H1 (cell line): ENCODE results near the gene RASD1. TPM values are rescaled to one million over a fixed set of nuclear protein-coding genes. Genes with fewer than 3 reads are reported as not detected.

Source experiments
- CTCF ChIA-PET: fragments of 300-600 bp; sonication (Branson Sonifier 250); formaldehyde crosslinking; loops from one replicate; lab custom pipeline; 2021; ENCODE audit not compliant: partially characterized antibody; lab: Charles Lee
- POLR2A ChIA-PET: fragments of 300-600 bp; sonication (Branson Sonifier 250); formaldehyde crosslinking; loops from one replicate; lab custom pipeline; 2021; ENCODE audit warnings: inconsistent platforms; ENCODE audit not compliant: partially characterized antibody; lab: Charles Lee
- DNase-seq, 2 experiments: peaks; one replicate each; pipeline versions ENCODE4 v3.0.0 to v3.0.0-alpha.2; 2010 to 2022; ENCODE audit warnings: low spot score in 2 of 2, low read depth in 1 of 2, mixed read lengths in 1 of 2
- FAIRE-seq: peaks from 2 replicates; lab custom pipeline; 2011; peaks lifted over from hg19 to GRCh38; lab: Jason Lieb, UNC
- H2AFZ ChIP-seq: 2 replicates; pipeline ENCODE4 v1.8.1; 2012; ENCODE audit warnings: low read length, inconsistent platforms
- H2AK5ac ChIP-seq: 2 replicates; pipeline ENCODE4 v1.6.1; 2013; ENCODE audit warnings: low read depth, low read length
- H2BK120ac ChIP-seq: replicated peaks from 2 replicates; pipeline ENCODE3; 2013; ENCODE audit warnings: low read depth, low read length, inconsistent platforms
- H2BK12ac ChIP-seq: 2 replicates; pipeline ENCODE4 v1.6.1; 2013; ENCODE audit warnings: low read depth, low read length
- H2BK15ac ChIP-seq: 2 replicates; pipeline ENCODE4 v1.6.1; 2013; ENCODE audit warnings: low read length
- H2BK20ac ChIP-seq: 2 replicates; pipeline ENCODE4 v1.6.1; 2013; ENCODE audit warnings: low read length
- H2BK5ac ChIP-seq: 2 replicates; pipeline ENCODE4 v1.6.1; 2013; ENCODE audit warnings: low read depth, low read length
- H3K14ac ChIP-seq: 2 replicates; pipeline ENCODE4 v1.6.1; 2013; ENCODE audit warnings: inconsistent platforms; ENCODE audit not compliant: insufficient read length
- H3K18ac ChIP-seq: 2 replicates; pipeline ENCODE4 v1.6.1; 2013; ENCODE audit warnings: low read length; ENCODE audit errors: extremely low read depth
- H3K23ac ChIP-seq: 2 replicates; pipeline ENCODE4 v1.6.1; 2013; ENCODE audit warnings: inconsistent platforms; ENCODE audit not compliant: insufficient read length
- H3K23me2 ChIP-seq: 2 replicates; pipeline ENCODE4 v1.6.1; 2013; ENCODE audit warnings: low read depth, low read length
- H3K27ac ChIP-seq: 2 replicates; pipeline ENCODE4 v1.6.1; 2011; ENCODE audit warnings: low read depth, low read length, inconsistent platforms
- H3K27me3 ChIP-seq, 4 experiments: replicated peaks in 1 of 4; 1 replicate in 1 of 4; 2 replicates in 3 of 4; pipeline versions ENCODE4 v1.6.1 to v1.8.1; 2011 to 2013; ENCODE audit warnings: low read length in 3 of 4, mild to moderate bottlenecking in 3 of 4, inconsistent platforms in 2 of 4, mixed read lengths in 2 of 4, moderate library complexity in 1 of 4; ENCODE audit not compliant: control insufficient read depth in 3 of 4, insufficient read depth in 3 of 4; ENCODE audit errors: extremely low read depth in 1 of 4
- H3K36me3 ChIP-seq, 4 experiments: 2 replicates each; pipeline versions ENCODE4 v1.6.1 to v1.8.1; 2011 to 2013; ENCODE audit warnings: mild to moderate bottlenecking in 4 of 4, low read length in 3 of 4, moderate library complexity in 2 of 4, control low read depth in 1 of 4, inconsistent platforms in 1 of 4; ENCODE audit not compliant: insufficient read depth in 4 of 4, control insufficient read depth in 2 of 4
- H3K4ac ChIP-seq: replicated peaks from 2 replicates; pipeline ENCODE3; 2013; ENCODE audit warnings: low read length, low read depth, mixed read lengths, inconsistent platforms; ENCODE audit not compliant: insufficient read length
- H3K4me1 ChIP-seq, 4 experiments: replicated peaks in 1 of 4; 1 replicate in 1 of 4; 2 replicates in 3 of 4; pipeline versions ENCODE4 v1.6.1 to v1.8.1; 2011 to 2013; ENCODE audit warnings: low read length in 3 of 4, inconsistent platforms in 2 of 4, mixed read lengths in 1 of 4; ENCODE audit not compliant: insufficient read depth in 4 of 4, control insufficient read depth in 3 of 4
- H3K4me2 ChIP-seq, 2 experiments: 2 replicates each; pipeline versions ENCODE4 v1.6.1 to v1.8.1; 2011 to 2013; ENCODE audit warnings: low read depth in 2 of 2, low read length in 2 of 2, control low read depth in 1 of 2, inconsistent platforms in 1 of 2, mild to moderate bottlenecking in 1 of 2; ENCODE audit not compliant: insufficient read depth in 1 of 2
- H3K4me3 ChIP-seq, 4 experiments: fragments of 200-600, 300-600 bp in 1 of 4; sonication (generic), shearing (Covaris generic), sonication (Bioruptor Twin) in 1 of 4; 2 replicates each; pipeline versions ENCODE4 v1.5.1 to v1.8.1; 2011 to 2016; ENCODE audit warnings: low read length in 4 of 4, low read depth in 3 of 4, control low read depth in 2 of 4, inconsistent platforms in 2 of 4, mild to moderate bottlenecking in 2 of 4, mixed read lengths in 1 of 4, moderate library complexity in 1 of 4; ENCODE audit not compliant: insufficient read depth in 2 of 4; ENCODE audit errors: extremely low read depth in 1 of 4
- H3K56ac ChIP-seq: replicated peaks from 2 replicates; pipeline ENCODE3; 2013; ENCODE audit warnings: low read depth, mild to moderate bottlenecking, mixed read lengths, low read length, inconsistent platforms; ENCODE audit not compliant: insufficient read length
- H3K79me1 ChIP-seq: 2 replicates; pipeline ENCODE4 v1.6.1; 2013; ENCODE audit warnings: low read depth, low read length, control low read depth
- H3K79me2 ChIP-seq, 2 experiments: 2 replicates each; pipeline versions ENCODE4 v1.6.1 to v1.8.1; 2012 to 2013; ENCODE audit warnings: low read length in 2 of 2, mild to moderate bottlenecking in 2 of 2, inconsistent platforms in 1 of 2; ENCODE audit not compliant: insufficient read depth in 2 of 2, control insufficient read depth in 1 of 2
- H3K9ac ChIP-seq, 4 experiments: replicated peaks in 1 of 4; 1 replicate in 1 of 4; 2 replicates in 3 of 4; pipeline versions ENCODE4 v1.6.1 to v1.8.1; 2011 to 2013; ENCODE audit warnings: low read depth in 3 of 4, low read length in 3 of 4, control low read depth in 2 of 4, mild to moderate bottlenecking in 2 of 4, moderate library complexity in 2 of 4, inconsistent platforms in 1 of 4; ENCODE audit errors: extremely low read depth in 1 of 4
- H3K9me3 ChIP-seq, 2 experiments: 2 replicates each; pipeline versions ENCODE4 v1.6.1 to v1.8.1; 2012 to 2013; ENCODE audit warnings: mild to moderate bottlenecking in 2 of 2, moderate library complexity in 2 of 2, control low read depth in 1 of 2, inconsistent platforms in 1 of 2, low read depth in 1 of 2, low read length in 1 of 2, mixed read lengths in 1 of 2; ENCODE audit not compliant: insufficient read depth in 2 of 2
- H4K20me1 ChIP-seq, 2 experiments: replicated peaks in 1 of 2; 2 replicates each; pipeline versions ENCODE3 to v1.8.1; 2011 to 2013; ENCODE audit warnings: inconsistent platforms in 2 of 2, low read length in 2 of 2, mild to moderate bottlenecking in 1 of 2; ENCODE audit not compliant: insufficient read depth in 2 of 2, control insufficient read depth in 1 of 2
- H4K5ac ChIP-seq: 2 replicates; pipeline ENCODE4 v1.6.1; 2013; ENCODE audit warnings: low read length, low read depth, mixed read lengths, inconsistent platforms; ENCODE audit not compliant: insufficient read length
- H4K8ac ChIP-seq: 2 replicates; pipeline ENCODE4 v1.8.0; 2013; ENCODE audit warnings: mild to moderate bottlenecking, moderate library complexity, low read length, inconsistent platforms; ENCODE audit not compliant: insufficient read depth; ENCODE audit errors: extremely low read depth
- H4K91ac ChIP-seq: replicated peaks from 2 replicates; pipeline ENCODE3; 2013; ENCODE audit warnings: low read length, mixed read lengths, inconsistent platforms; ENCODE audit not compliant: insufficient read length
- CHD1 ChIP-seq: IDR thresholded peaks from 2 replicates; pipeline ENCODE4 v1.6.1; 2012; ENCODE audit warnings: low read depth, low read length, improper control_type of control experiment
- CREB1 ChIP-seq: IDR thresholded peaks from 2 replicates; pipeline ENCODE4 v1.6.1; 2012; ENCODE audit warnings: inconsistent platforms
- HDAC2 ChIP-seq, 2 experiments: fragments of 300-600 bp in 1 of 2; sonication (generic) in 1 of 2; IDR thresholded peaks; 2 replicates each; pipeline ENCODE4 v1.6.1; 2011 to 2012; ENCODE audit warnings: low read depth in 2 of 2, low read length in 2 of 2, mild to moderate bottlenecking in 2 of 2, moderate library complexity in 2 of 2, borderline replicate concordance in 1 of 2, inconsistent platforms in 1 of 2
- KDM4A ChIP-seq: IDR thresholded peaks from one replicate; pipeline ENCODE4 v1.7.1; 2012; ENCODE audit warnings: low read depth, mild to moderate bottlenecking, moderate library complexity, low read length, inconsistent platforms; ENCODE audit not compliant: severe bottlenecking
- POLR2A ChIP-seq, 2 experiments: IDR thresholded peaks; 1 replicate in 1 of 2; 2 replicates in 1 of 2; pipeline ENCODE4 v1.6.1; 2011; ENCODE audit warnings: low read depth in 2 of 2, low read length in 2 of 2, mild to moderate bottlenecking in 2 of 2; ENCODE audit errors: control extremely low read depth in 1 of 2
- POLR2AphosphoS5 ChIP-seq: IDR thresholded peaks from 2 replicates; pipeline ENCODE4 v1.6.1; 2011; ENCODE audit warnings: low read depth, low read length
- TAF1 ChIP-seq: IDR thresholded peaks from 2 replicates; pipeline ENCODE4 v1.6.1; 2011; ENCODE audit warnings: mild to moderate bottlenecking, low read depth, low read length
- TBP ChIP-seq: IDR thresholded peaks from 2 replicates; pipeline ENCODE4 v1.6.1; 2011; ENCODE audit warnings: low read depth, low read length, improper control_type of control experiment
- ZNF274 ChIP-seq: IDR thresholded peaks from 2 replicates; pipeline ENCODE4 v1.7.0; 2012; ENCODE audit warnings: low read length, borderline replicate concordance; ENCODE audit errors: extremely low read depth
- WGBS, 2 experiments: shearing (Covaris generic) in 1 of 2; methylation state at CpG; one replicate each; pipeline versions ENCODE4 v1.1.6 to v1.1.7; 2013 to 2015; ENCODE audit warnings: low lambda C conversion rate in 2 of 2, mixed read lengths in 2 of 2, inconsistent platforms in 1 of 2, low coverage in 1 of 2, missing lambda C conversion rate in 1 of 2; ENCODE audit not compliant: insufficient replicate concordance in 2 of 2, insufficient coverage in 1 of 2, insufficient read length in 1 of 2; ENCODE audit errors: extremely low coverage in 1 of 2, missing lambda C conversion rate in 1 of 2; 5-methylcytosine and 5-hydroxymethylcytosine counted together
- polyA plus RNA-seq, 7 experiments: library from polyadenylated mRNA; depleted of rRNA in 3 of 7; stranded (reverse) in 5 of 7; unstranded in 2 of 7; fragments of >200 nt in 5 of 7; fragments of 200-250 nt in 2 of 7; gene quantifications; 1 replicate in 5 of 7; 2 replicates in 1 of 7; 4 replicates in 1 of 7; pipeline versions ENCODE4 v1.2.1 to v1.2.3, GENCODE V29; 2011 to 2013; ENCODE audit warnings: missing spikeins in 2 of 7, mixed read lengths in 2 of 7
- total RNA-seq: library from RNA; stranded (reverse); fragmentation: NEBNext Ultra II Directional; extraction: Animal tissue kit (Norgen Biotek cat#: 25700); gene quantifications from 2 replicates; pipeline ENCODE4 v1.2.1, GENCODE V29; 2021
- TF ChIP-seq, protein P1 (sequence below): IDR thresholded peaks from 2 replicates; pipeline ENCODE4 v1.6.1; 2012; ENCODE audit warnings: inconsistent platforms

Gene RASD1
- total and polyA plus RNA-seq, 2 of the 8 experiments (the other 6 are each of a cell fraction or from before 2014, with no cell fraction given) = 2.3 to 2.6 TPM

DNA sequence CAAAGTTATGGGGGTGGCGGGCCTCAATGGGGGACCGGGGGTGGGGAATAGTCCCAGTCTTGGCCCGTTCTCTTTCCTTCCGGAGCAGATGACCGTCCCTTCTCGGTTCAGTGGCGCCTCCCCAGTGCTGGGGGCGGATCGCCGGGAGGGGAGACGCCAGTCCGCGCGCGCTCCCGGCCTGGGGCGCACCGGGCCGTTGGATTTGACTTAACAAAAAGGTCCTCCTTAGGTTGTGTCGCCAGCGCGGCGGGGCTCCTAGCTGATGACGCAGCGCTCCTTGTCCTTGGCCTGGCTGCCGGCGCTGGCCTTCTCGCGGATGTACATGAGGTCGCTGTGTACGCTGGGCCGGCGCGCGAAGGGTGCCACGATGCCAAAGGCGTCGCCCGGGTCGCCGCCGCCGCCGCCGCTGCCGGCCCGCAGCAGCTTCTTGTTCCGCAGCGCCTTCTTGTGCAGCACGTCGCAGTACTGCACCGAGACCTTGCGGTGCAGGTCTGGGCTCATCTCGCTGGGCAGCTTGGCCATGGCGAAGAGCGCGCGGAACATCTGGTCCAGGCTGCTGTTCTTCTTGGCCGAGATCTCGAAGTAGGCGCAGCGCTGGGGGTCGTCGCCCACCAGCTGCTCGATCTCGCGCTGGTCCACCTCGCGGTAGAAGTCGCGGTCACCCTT is 1.2 kb downstream of the RASD1 start:
- 4% methylated on average over 65 of the region's 71 CpGs; no CpG with 5 or more reads in 1 of the 2 experiments for WGBS, 2 experiments
- no peak overlapping the region for H2BK20ac ChIP-seq
- peak overlapping the region; percentile 71 for H4K91ac ChIP-seq
- peaks cover 3 to 16% (median 8%) of the 10 kb centered on the region in 4 experiments; a peak in 7 of 8 replicates for H3K36me3 ChIP-seq
- peaks cover 5 to 29% (median 22%) of the 10 kb centered on the region in 4 experiments for H3K4me1 ChIP-seq
- H3K23me2 ChIP-seq = peaks cover 23% of the 10 kb centered on the region; the same call in 1 of the 2 replicates
- H3K18ac ChIP-seq = peak overlapping the region; percentile 88
- peak in 1 of 2 experiments; percentile 76 for DNase-seq
- peaks cover 2% of the 10 kb centered on the region for H3K79me1 ChIP-seq
- CTCF ChIA-PET = interaction anchor here (0.8 to 5.7 kb wide), 5 partner anchors 11 to 148 kb away, joined by 4 to 81 read pairs (median 26); no protein-coding TSS in a partner anchor
- H2BK12ac ChIP-seq = peak overlapping the region; percentile 87; the same call in 1 of the 2 replicates
- peak overlapping the region; percentile 89 to 99 for H3K4me2 ChIP-seq
- peak overlapping the region; percentile 2 for H3K23ac ChIP-seq
- H2BK5ac ChIP-seq = no peak overlapping the region
- FAIRE-seq = no peak
- POLR2A ChIA-PET = interaction anchor here (0.8 to 4.7 kb wide), 13 partner anchors 8 to 342 kb away, joined by 3 to 26 read pairs (median 5); partner anchors contain the start of genes MED9, PEMT and SREBF1
- H4K8ac ChIP-seq = peak overlapping the region; percentile 57; the same call in 1 of the 2 replicates
- peak overlapping the region; percentile 16 to 70 (median 50) for H3K4me3 ChIP-seq
- H3K9ac ChIP-seq = peak overlapping the region in 3 of 4 experiments; percentile 1 to 45 (median 35); a peak in 5 of 7 replicates
- H3K27ac ChIP-seq = no peak overlapping the region
- 0 out of 2 replicates have a peak overlapping the region, but pooled peaks have one; percentile 95 for H2BK15ac ChIP-seq
- no peak overlapping the region for H4K5ac ChIP-seq
- peaks cover 18 to 20% of the 10 kb centered on the region in 2 experiments for H4K20me1 ChIP-seq
- peak overlapping the region; percentile 65 for H2BK120ac ChIP-seq
- peak overlapping the region; percentile 100 for H3K4ac ChIP-seq
- H3K14ac ChIP-seq = peak overlapping the region; percentile 58
- peaks cover 14 to 26% (median 22%) of the 10 kb centered on the region in 4 experiments; a peak in 6 of 7 replicates for H3K27me3 ChIP-seq
- peak overlapping the region; percentile 48; the same call in 1 of the 2 replicates for H2AFZ ChIP-seq
- 0 out of 4 replicates have a peak, but pooled peaks cover 0 to 2% of the 10 kb centered on the region in 2 experiments for H3K79me2 ChIP-seq
- H2AK5ac ChIP-seq = peak overlapping the region; percentile 78; the same call in 1 of the 2 replicates
- H3K9me3 ChIP-seq = no peaks in the 10 kb centered on the region
- no peak overlapping the region for H3K56ac ChIP-seq
- TF ChIP-seq KDM4A = peak; percentile 68
- 0 out of 2 replicates have a peak, but pooled peaks have one; percentile 25 for TF ChIP-seq TAF1
- no peak for TF ChIP-seq CHD1
- TF ChIP-seq CREB1 = peak; percentile 80; the same call in 1 of the 2 replicates
- TF ChIP-seq ZNF274 = no peak
- no peak for TF ChIP-seq TBP
- 0 out of 2 replicates have a peak, but pooled peaks have one; percentile 13 for TF ChIP-seq POLR2AphosphoS5
- TF ChIP-seq, protein P1, sequence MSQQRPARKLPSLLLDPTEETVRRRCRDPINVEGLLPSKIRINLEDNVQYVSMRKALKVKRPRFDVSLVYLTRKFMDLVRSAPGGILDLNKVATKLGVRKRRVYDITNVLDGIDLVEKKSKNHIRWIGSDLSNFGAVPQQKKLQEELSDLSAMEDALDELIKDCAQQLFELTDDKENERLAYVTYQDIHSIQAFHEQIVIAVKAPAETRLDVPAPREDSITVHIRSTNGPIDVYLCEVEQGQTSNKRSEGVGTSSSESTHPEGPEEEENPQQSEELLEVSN = peak; percentile 81
- 0 out of 4 replicates have a peak, but pooled peaks of 1 of the 2 experiments have one; percentile 48 for TF ChIP-seq HDAC2 (IDR thresholded peaks at IDR 0.05; ENCODE audit: borderline replicate concordance in 1 of 2, low read depth in 2 of 2, low read length in 2 of 2)
- TF ChIP-seq POLR2A (IDR thresholded peaks at IDR 0.05; ENCODE audit: control extremely low read depth in 1 of 2, low read depth in 2 of 2, low read length in 2 of 2) = no peak
